Measurements from ENCODE around the gene MFF.

DNA sequence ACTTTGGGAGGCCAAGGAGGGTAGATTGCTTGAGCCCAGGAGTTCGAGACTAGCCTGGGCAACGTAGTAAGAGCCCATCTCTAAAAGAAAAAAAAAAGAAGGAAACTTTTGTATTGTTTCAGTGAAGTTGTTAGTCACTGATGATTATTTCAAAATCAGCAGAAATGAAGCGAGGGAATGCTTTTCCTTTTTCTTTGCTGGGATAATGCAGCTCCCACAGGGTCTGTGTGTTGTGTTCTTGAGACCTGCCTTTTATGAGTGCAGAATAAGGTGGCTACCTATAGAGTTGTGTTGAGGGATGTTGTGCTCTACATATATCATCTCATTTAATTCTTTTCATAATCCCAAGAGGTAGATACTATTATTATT lies 42.4 kb downstream of the MFF start:
- TF ChIP-seq, protein P1, sequence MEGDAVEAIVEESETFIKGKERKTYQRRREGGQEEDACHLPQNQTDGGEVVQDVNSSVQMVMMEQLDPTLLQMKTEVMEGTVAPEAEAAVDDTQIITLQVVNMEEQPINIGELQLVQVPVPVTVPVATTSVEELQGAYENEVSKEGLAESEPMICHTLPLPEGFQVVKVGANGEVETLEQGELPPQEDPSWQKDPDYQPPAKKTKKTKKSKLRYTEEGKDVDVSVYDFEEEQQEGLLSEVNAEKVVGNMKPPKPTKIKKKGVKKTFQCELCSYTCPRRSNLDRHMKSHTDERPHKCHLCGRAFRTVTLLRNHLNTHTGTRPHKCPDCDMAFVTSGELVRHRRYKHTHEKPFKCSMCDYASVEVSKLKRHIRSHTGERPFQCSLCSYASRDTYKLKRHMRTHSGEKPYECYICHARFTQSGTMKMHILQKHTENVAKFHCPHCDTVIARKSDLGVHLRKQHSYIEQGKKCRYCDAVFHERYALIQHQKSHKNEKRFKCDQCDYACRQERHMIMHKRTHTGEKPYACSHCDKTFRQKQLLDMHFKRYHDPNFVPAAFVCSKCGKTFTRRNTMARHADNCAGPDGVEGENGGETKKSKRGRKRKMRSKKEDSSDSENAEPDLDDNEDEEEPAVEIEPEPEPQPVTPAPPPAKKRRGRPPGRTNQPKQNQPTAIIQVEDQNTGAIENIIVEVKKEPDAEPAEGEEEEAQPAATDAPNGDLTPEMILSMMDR (IDR thresholded peaks at IDR 0.05) = no peak
- TF ChIP-seq EZH2 (IDR thresholded peaks at IDR 0.05) (no peak), EZH2phosphoT487 (IDR thresholded peaks at IDR 0.05) (no peak)

All from neural progenitor cell (in vitro differentiated cells).